Cardiac muscle cell (in vitro differentiated cells and primary cell): ENCODE measurements around the gene CCDC188. TPM values are rescaled to one million over a fixed set of nuclear protein-coding genes. Genes with fewer than 3 reads are reported as not detected.

Source experiments
- DNase-seq, 2 donors: peaks; one replicate each; pipeline versions ENCODE4 v3.0.0 to v3.0.0-alpha.2; 2010 to 2017; ENCODE audit warnings: low read depth in 1 of 2, low spot score in 1 of 2
- H3K27ac ChIP-seq: fragments of 200-600 bp; sonication (generic); 2 replicates; pipeline ENCODE4 v1.5.1; 2016
- H3K27me3 ChIP-seq: fragments of 200-600 bp; sonication (generic); 2 replicates; pipeline ENCODE4 v1.6.0; 2016; ENCODE audit warnings: control low read depth
- H3K36me3 ChIP-seq: fragments of 200-600 bp; sonication (generic); 2 replicates; pipeline ENCODE4 v1.5.1; 2016; ENCODE audit warnings: control low read depth
- H3K4me1 ChIP-seq: fragments of 200-600 bp; sonication (generic); 2 replicates; pipeline ENCODE4 v1.8.1; 2017; ENCODE audit warnings: low read depth, mild to moderate bottlenecking, mixed run types
- H3K4me3 ChIP-seq: fragments of 200-600 bp; sonication (generic); 2 replicates; pipeline ENCODE4 v1.5.1; 2016; ENCODE audit warnings: mild to moderate bottlenecking
- H3K9me3 ChIP-seq: fragments of 200-600 bp; sonication (generic); 2 replicates; pipeline ENCODE4 v1.5.1; 2017; ENCODE audit warnings: low read depth, mild to moderate bottlenecking, control low read depth
- polyA plus RNA-seq: library from polyadenylated mRNA; unstranded; fragments of >200 nt; fragmentation: Nextera tagmentation; extraction: Ambion mirVana; gene quantifications from 2 replicates; pipeline ENCODE4 v1.2.1, GENCODE V29; 2016
- total RNA-seq: library from RNA; depleted of rRNA; stranded (reverse); fragments of >200 nt; gene quantifications from 2 replicates; pipeline ENCODE4 v1.2.3, GENCODE V29; 2016
- TF ChIP-seq, protein P1 (sequence below): IDR thresholded peaks from 2 replicates; pipeline ENCODE4 v1.5.1; 2012; ENCODE audit warnings: low read depth, mild to moderate bottlenecking, low read length

CCDC188 gene
- total and polyA plus RNA-seq, 2 experiments from 2014 or later = not detected

DNA sequence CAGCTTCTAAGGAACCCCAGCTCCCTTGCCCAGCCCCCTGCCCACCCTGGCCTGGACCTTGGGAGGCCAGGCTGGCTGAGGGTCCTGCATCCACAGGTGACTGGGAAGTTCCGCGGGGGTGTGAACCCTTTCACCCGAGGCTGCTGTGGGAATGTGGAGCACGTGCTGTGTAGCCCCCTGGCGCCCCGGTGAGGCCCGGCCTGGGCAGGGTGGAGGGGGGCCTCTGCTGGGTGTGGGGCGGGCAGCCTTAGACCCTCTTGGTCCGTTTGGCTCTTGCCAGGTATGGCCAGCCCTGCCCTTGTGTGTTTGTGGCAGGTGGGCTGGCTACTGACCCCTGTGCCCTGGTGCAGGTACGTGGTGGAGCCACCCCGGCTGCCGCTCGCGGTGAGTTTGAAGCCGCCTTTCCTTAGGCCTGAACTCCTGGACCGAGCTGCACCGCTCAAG, 10.3 kb downstream of the CCDC188 start:
- TF ChIP-seq, protein P1, sequence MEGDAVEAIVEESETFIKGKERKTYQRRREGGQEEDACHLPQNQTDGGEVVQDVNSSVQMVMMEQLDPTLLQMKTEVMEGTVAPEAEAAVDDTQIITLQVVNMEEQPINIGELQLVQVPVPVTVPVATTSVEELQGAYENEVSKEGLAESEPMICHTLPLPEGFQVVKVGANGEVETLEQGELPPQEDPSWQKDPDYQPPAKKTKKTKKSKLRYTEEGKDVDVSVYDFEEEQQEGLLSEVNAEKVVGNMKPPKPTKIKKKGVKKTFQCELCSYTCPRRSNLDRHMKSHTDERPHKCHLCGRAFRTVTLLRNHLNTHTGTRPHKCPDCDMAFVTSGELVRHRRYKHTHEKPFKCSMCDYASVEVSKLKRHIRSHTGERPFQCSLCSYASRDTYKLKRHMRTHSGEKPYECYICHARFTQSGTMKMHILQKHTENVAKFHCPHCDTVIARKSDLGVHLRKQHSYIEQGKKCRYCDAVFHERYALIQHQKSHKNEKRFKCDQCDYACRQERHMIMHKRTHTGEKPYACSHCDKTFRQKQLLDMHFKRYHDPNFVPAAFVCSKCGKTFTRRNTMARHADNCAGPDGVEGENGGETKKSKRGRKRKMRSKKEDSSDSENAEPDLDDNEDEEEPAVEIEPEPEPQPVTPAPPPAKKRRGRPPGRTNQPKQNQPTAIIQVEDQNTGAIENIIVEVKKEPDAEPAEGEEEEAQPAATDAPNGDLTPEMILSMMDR = no peak
- Histone ChIP-seq H3K9me3 (no peaks in the 10 kb centered on the region), H3K27me3 (no peaks in the 10 kb centered on the region), H3K4me3 (no peak overlapping the region), H3K27ac (no peak overlapping the region), H3K4me1 (peaks cover 28% of the 10 kb centered on the region), H3K36me3 (no peaks in the 10 kb centered on the region)
- DNase-seq = no peak

DNA sequence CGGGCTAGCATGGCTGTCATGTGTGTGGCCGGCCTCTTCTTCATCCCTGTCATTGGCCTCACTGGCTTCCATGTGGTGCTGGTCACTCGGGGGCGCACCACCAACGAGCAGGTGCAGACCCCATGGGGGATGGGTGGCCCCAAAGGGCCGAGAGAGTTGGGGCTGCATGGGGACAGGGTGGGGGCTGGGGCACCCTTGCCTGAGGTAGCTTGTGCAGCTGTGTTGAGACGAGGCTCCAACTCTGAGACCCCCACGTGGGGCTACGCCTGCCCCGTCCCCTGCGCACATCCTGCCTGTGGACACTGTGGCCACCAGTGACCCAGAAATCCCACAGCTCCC, 10.8 kb downstream of the CCDC188 start:
- Histone ChIP-seq H3K4me3 (no peak overlapping the region), H3K9me3 (no peaks in the 10 kb centered on the region), H3K36me3 (no peaks in the 10 kb centered on the region), H3K27me3 (no peaks in the 10 kb centered on the region), H3K27ac (no peak overlapping the region), H3K4me1 (peaks cover 32% of the 10 kb centered on the region)
- TF ChIP-seq, protein P1 = no peak
- no peak for DNase-seq

DNA sequence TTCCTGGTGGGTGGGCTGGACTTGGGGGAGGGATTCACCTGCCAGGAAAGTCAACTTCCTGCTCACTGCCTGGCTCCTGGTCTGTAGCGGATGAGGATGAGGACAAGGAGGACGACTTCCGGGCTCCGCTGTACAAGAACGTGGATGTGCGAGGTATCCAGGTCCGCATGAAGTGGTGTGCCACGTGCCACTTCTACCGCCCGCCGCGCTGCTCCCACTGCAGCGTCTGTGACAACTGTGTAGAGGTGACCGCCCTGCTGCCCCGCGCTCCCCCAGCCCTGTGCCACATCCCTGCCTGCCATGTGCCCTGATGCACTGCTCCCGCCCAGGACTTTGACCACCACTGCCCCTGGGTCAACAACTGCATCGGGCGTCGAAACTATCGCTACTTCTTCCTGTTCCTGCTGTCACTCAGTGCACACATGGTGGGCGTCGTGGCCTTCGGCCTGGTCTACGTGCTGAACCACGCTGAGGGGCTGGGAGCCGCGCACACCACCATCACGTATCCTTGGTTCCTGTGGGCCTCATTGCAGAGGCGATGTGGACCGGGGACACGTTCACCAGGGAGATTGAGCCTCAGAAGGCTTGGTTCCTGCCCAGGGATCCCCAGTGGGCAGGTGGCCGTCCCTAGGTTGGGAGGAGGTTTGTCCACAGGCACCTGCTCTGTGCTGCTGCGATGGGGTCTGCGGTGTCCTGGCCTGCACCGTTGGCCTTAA, 11.3 kb downstream of the CCDC188 start:
- no peaks in the 10 kb centered on the region for H3K36me3 ChIP-seq
- DNase-seq = no peak
- no peak overlapping the region for H3K4me3 ChIP-seq
- no peaks in the 10 kb centered on the region for H3K9me3 ChIP-seq
- H3K27ac ChIP-seq = no peak overlapping the region
- no peaks in the 10 kb centered on the region for H3K27me3 ChIP-seq
- peaks cover 32% of the 10 kb centered on the region for H3K4me1 ChIP-seq
- TF ChIP-seq, protein P1 = no peak

DNA sequence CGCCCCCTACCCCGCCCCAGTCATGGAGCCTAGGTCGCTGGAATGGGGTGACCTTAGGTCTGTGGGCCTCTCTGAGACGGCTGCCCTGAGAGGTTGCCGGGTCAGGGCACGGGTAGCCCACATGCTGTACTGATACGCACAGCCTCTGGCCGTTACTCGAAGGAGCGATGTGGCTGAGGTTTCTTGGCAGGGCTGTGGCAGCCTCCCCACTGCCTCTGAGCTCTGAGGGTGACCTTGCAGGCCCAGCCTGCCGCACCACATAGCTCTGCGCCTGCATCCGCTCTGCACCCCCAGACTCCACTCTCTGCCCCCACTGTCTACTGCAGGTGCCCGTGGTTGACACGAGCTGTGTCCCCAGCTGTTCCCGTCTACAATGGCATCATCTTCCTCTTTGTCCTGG, 12.0 kb downstream of the CCDC188 start:
- no peak overlapping the region for H3K4me3 ChIP-seq
- no peaks in the 10 kb centered on the region for H3K36me3 ChIP-seq
- TF ChIP-seq, protein P1 = no peak
- H3K4me1 ChIP-seq = peaks cover 32% of the 10 kb centered on the region
- peak overlapping the region; percentile 85 for H3K27ac ChIP-seq
- H3K27me3 ChIP-seq = no peaks in the 10 kb centered on the region
- no peak for DNase-seq
- H3K9me3 ChIP-seq = no peaks in the 10 kb centered on the region

DNA sequence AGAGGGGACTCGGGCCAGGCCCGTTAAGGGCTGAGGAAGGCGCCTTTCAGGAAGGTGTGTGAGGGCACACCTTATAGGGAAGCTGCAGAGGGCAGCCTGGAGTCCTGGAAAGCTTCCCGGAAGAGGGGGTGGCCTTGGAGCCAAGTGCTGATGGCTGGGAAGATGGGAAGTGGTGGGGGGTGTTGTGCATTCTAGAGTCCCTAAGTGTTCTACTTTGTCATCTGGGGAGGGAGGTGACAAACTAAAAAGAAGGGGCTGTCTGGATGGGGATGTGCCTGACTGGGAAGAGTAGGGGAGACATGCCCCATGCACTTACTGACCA, 12.5 kb downstream of the CCDC188 start:
- TF ChIP-seq, protein P1 = no peak
- Histone ChIP-seq H3K27ac (peak overlapping the region; percentile 85), H3K36me3 (no peaks in the 10 kb centered on the region), H3K27me3 (no peaks in the 10 kb centered on the region), H3K9me3 (no peaks in the 10 kb centered on the region), H3K4me3 (no peak overlapping the region), H3K4me1 (peaks cover 32% of the 10 kb centered on the region)
- DNase-seq = no peak
